H1 (cell line): Measurements from ENCODE around the gene NUDT12. TPM values are rescaled to one million over a fixed set of nuclear protein-coding genes. Genes with fewer than 3 reads are reported as not detected.

Experiments
- CTCF ChIA-PET: fragments of 300-600 bp; sonication (Branson Sonifier 250); formaldehyde crosslinking; loops from one replicate; lab custom pipeline; 2021; ENCODE audit not compliant: partially characterized antibody; lab: Charles Lee
- POLR2A ChIA-PET: fragments of 300-600 bp; sonication (Branson Sonifier 250); formaldehyde crosslinking; loops from one replicate; lab custom pipeline; 2021; ENCODE audit warnings: inconsistent platforms; ENCODE audit not compliant: partially characterized antibody; lab: Charles Lee
- DNase-seq, 2 experiments: peaks; one replicate each; pipeline versions ENCODE4 v3.0.0 to v3.0.0-alpha.2; 2010 to 2022; ENCODE audit warnings: low spot score in 2 of 2, low read depth in 1 of 2, mixed read lengths in 1 of 2
- FAIRE-seq: peaks from 2 replicates; lab custom pipeline; 2011; peaks lifted over from hg19 to GRCh38; lab: Jason Lieb, UNC
- H2AFZ ChIP-seq: 2 replicates; pipeline ENCODE4 v1.8.1; 2012; ENCODE audit warnings: low read length, inconsistent platforms
- H2AK5ac ChIP-seq: 2 replicates; pipeline ENCODE4 v1.6.1; 2013; ENCODE audit warnings: low read depth, low read length
- H2BK120ac ChIP-seq: replicated peaks from 2 replicates; pipeline ENCODE3; 2013; ENCODE audit warnings: low read depth, low read length, inconsistent platforms
- H2BK12ac ChIP-seq: 2 replicates; pipeline ENCODE4 v1.6.1; 2013; ENCODE audit warnings: low read depth, low read length
- H2BK15ac ChIP-seq: 2 replicates; pipeline ENCODE4 v1.6.1; 2013; ENCODE audit warnings: low read length
- H2BK20ac ChIP-seq: 2 replicates; pipeline ENCODE4 v1.6.1; 2013; ENCODE audit warnings: low read length
- H2BK5ac ChIP-seq: 2 replicates; pipeline ENCODE4 v1.6.1; 2013; ENCODE audit warnings: low read depth, low read length
- H3K14ac ChIP-seq: 2 replicates; pipeline ENCODE4 v1.6.1; 2013; ENCODE audit warnings: inconsistent platforms; ENCODE audit not compliant: insufficient read length
- H3K18ac ChIP-seq: 2 replicates; pipeline ENCODE4 v1.6.1; 2013; ENCODE audit warnings: low read length; ENCODE audit errors: extremely low read depth
- H3K23ac ChIP-seq: 2 replicates; pipeline ENCODE4 v1.6.1; 2013; ENCODE audit warnings: inconsistent platforms; ENCODE audit not compliant: insufficient read length
- H3K23me2 ChIP-seq: 2 replicates; pipeline ENCODE4 v1.6.1; 2013; ENCODE audit warnings: low read depth, low read length
- H3K27ac ChIP-seq: 2 replicates; pipeline ENCODE4 v1.6.1; 2011; ENCODE audit warnings: low read depth, low read length, inconsistent platforms
- H3K27me3 ChIP-seq, 4 experiments: replicated peaks in 1 of 4; 1 replicate in 1 of 4; 2 replicates in 3 of 4; pipeline versions ENCODE4 v1.6.1 to v1.8.1; 2011 to 2013; ENCODE audit warnings: low read length in 3 of 4, mild to moderate bottlenecking in 3 of 4, inconsistent platforms in 2 of 4, mixed read lengths in 2 of 4, moderate library complexity in 1 of 4; ENCODE audit not compliant: control insufficient read depth in 3 of 4, insufficient read depth in 3 of 4; ENCODE audit errors: extremely low read depth in 1 of 4
- H3K36me3 ChIP-seq, 4 experiments: 2 replicates each; pipeline versions ENCODE4 v1.6.1 to v1.8.1; 2011 to 2013; ENCODE audit warnings: mild to moderate bottlenecking in 4 of 4, low read length in 3 of 4, moderate library complexity in 2 of 4, control low read depth in 1 of 4, inconsistent platforms in 1 of 4; ENCODE audit not compliant: insufficient read depth in 4 of 4, control insufficient read depth in 2 of 4
- H3K4ac ChIP-seq: replicated peaks from 2 replicates; pipeline ENCODE3; 2013; ENCODE audit warnings: low read length, low read depth, mixed read lengths, inconsistent platforms; ENCODE audit not compliant: insufficient read length
- H3K4me1 ChIP-seq, 4 experiments: replicated peaks in 1 of 4; 1 replicate in 1 of 4; 2 replicates in 3 of 4; pipeline versions ENCODE4 v1.6.1 to v1.8.1; 2011 to 2013; ENCODE audit warnings: low read length in 3 of 4, inconsistent platforms in 2 of 4, mixed read lengths in 1 of 4; ENCODE audit not compliant: insufficient read depth in 4 of 4, control insufficient read depth in 3 of 4
- H3K4me2 ChIP-seq, 2 experiments: 2 replicates each; pipeline versions ENCODE4 v1.6.1 to v1.8.1; 2011 to 2013; ENCODE audit warnings: low read depth in 2 of 2, low read length in 2 of 2, control low read depth in 1 of 2, inconsistent platforms in 1 of 2, mild to moderate bottlenecking in 1 of 2; ENCODE audit not compliant: insufficient read depth in 1 of 2
- H3K4me3 ChIP-seq, 4 experiments: fragments of 200-600, 300-600 bp in 1 of 4; sonication (generic), shearing (Covaris generic), sonication (Bioruptor Twin) in 1 of 4; 2 replicates each; pipeline versions ENCODE4 v1.5.1 to v1.8.1; 2011 to 2016; ENCODE audit warnings: low read length in 4 of 4, low read depth in 3 of 4, control low read depth in 2 of 4, inconsistent platforms in 2 of 4, mild to moderate bottlenecking in 2 of 4, mixed read lengths in 1 of 4, moderate library complexity in 1 of 4; ENCODE audit not compliant: insufficient read depth in 2 of 4; ENCODE audit errors: extremely low read depth in 1 of 4
- H3K56ac ChIP-seq: replicated peaks from 2 replicates; pipeline ENCODE3; 2013; ENCODE audit warnings: low read depth, mild to moderate bottlenecking, mixed read lengths, low read length, inconsistent platforms; ENCODE audit not compliant: insufficient read length
- H3K79me1 ChIP-seq: 2 replicates; pipeline ENCODE4 v1.6.1; 2013; ENCODE audit warnings: low read depth, low read length, control low read depth
- H3K79me2 ChIP-seq, 2 experiments: 2 replicates each; pipeline versions ENCODE4 v1.6.1 to v1.8.1; 2012 to 2013; ENCODE audit warnings: low read length in 2 of 2, mild to moderate bottlenecking in 2 of 2, inconsistent platforms in 1 of 2; ENCODE audit not compliant: insufficient read depth in 2 of 2, control insufficient read depth in 1 of 2
- H3K9ac ChIP-seq, 4 experiments: replicated peaks in 1 of 4; 1 replicate in 1 of 4; 2 replicates in 3 of 4; pipeline versions ENCODE4 v1.6.1 to v1.8.1; 2011 to 2013; ENCODE audit warnings: low read depth in 3 of 4, low read length in 3 of 4, control low read depth in 2 of 4, mild to moderate bottlenecking in 2 of 4, moderate library complexity in 2 of 4, inconsistent platforms in 1 of 4; ENCODE audit errors: extremely low read depth in 1 of 4
- H3K9me3 ChIP-seq, 2 experiments: 2 replicates each; pipeline versions ENCODE4 v1.6.1 to v1.8.1; 2012 to 2013; ENCODE audit warnings: mild to moderate bottlenecking in 2 of 2, moderate library complexity in 2 of 2, control low read depth in 1 of 2, inconsistent platforms in 1 of 2, low read depth in 1 of 2, low read length in 1 of 2, mixed read lengths in 1 of 2; ENCODE audit not compliant: insufficient read depth in 2 of 2
- H4K20me1 ChIP-seq, 2 experiments: replicated peaks in 1 of 2; 2 replicates each; pipeline versions ENCODE3 to v1.8.1; 2011 to 2013; ENCODE audit warnings: inconsistent platforms in 2 of 2, low read length in 2 of 2, mild to moderate bottlenecking in 1 of 2; ENCODE audit not compliant: insufficient read depth in 2 of 2, control insufficient read depth in 1 of 2
- H4K5ac ChIP-seq: 2 replicates; pipeline ENCODE4 v1.6.1; 2013; ENCODE audit warnings: low read length, low read depth, mixed read lengths, inconsistent platforms; ENCODE audit not compliant: insufficient read length
- H4K8ac ChIP-seq: 2 replicates; pipeline ENCODE4 v1.8.0; 2013; ENCODE audit warnings: mild to moderate bottlenecking, moderate library complexity, low read length, inconsistent platforms; ENCODE audit not compliant: insufficient read depth; ENCODE audit errors: extremely low read depth
- H4K91ac ChIP-seq: replicated peaks from 2 replicates; pipeline ENCODE3; 2013; ENCODE audit warnings: low read length, mixed read lengths, inconsistent platforms; ENCODE audit not compliant: insufficient read length
- CBX5 ChIP-seq: fragments of 300-800, 300-1000 bp; sonication (generic); IDR thresholded peaks from 2 replicates; pipeline ENCODE4 v1.7.1; 2016; ENCODE audit warnings: antibody characterized with exemption, low read length, low read depth
- CHD1 ChIP-seq: IDR thresholded peaks from 2 replicates; pipeline ENCODE4 v1.6.1; 2012; ENCODE audit warnings: low read depth, low read length, improper control_type of control experiment
- GABPA ChIP-seq: IDR thresholded peaks from 2 replicates; pipeline ENCODE4 v1.6.1; 2011; ENCODE audit warnings: mild to moderate bottlenecking, low read length, moderate library complexity, borderline replicate concordance; ENCODE audit not compliant: insufficient read depth
- JUND ChIP-seq: IDR thresholded peaks from 2 replicates; pipeline ENCODE4 v1.6.1; 2011; ENCODE audit warnings: mild to moderate bottlenecking, improper control_type of control experiment, low read length
- NRF1 ChIP-seq: IDR thresholded peaks from 2 replicates; pipeline ENCODE4 v1.6.1; 2011; ENCODE audit warnings: mild to moderate bottlenecking, low read depth, low read length, improper control_type of control experiment
- SIX5 ChIP-seq: IDR thresholded peaks from 2 replicates; pipeline ENCODE4 v1.6.1; 2011; ENCODE audit warnings: mild to moderate bottlenecking, low read depth, low read length
- TEAD4 ChIP-seq: IDR thresholded peaks from 2 replicates; pipeline ENCODE4 v1.6.1; 2012; ENCODE audit warnings: low read depth, low read length, inconsistent platforms, mixed read lengths
- YY1 ChIP-seq: IDR thresholded peaks from 2 replicates; pipeline ENCODE4 v1.6.1; 2011; ENCODE audit warnings: low read depth, mild to moderate bottlenecking, low read length
- WGBS, 2 experiments: shearing (Covaris generic) in 1 of 2; methylation state at CpG; one replicate each; pipeline versions ENCODE4 v1.1.6 to v1.1.7; 2013 to 2015; ENCODE audit warnings: low lambda C conversion rate in 2 of 2, mixed read lengths in 2 of 2, inconsistent platforms in 1 of 2, low coverage in 1 of 2, missing lambda C conversion rate in 1 of 2; ENCODE audit not compliant: insufficient replicate concordance in 2 of 2, insufficient coverage in 1 of 2, insufficient read length in 1 of 2; ENCODE audit errors: extremely low coverage in 1 of 2, missing lambda C conversion rate in 1 of 2; 5-methylcytosine and 5-hydroxymethylcytosine counted together
- polyA plus RNA-seq, 7 experiments: library from polyadenylated mRNA; depleted of rRNA in 3 of 7; stranded (reverse) in 5 of 7; unstranded in 2 of 7; fragments of >200 nt in 5 of 7; fragments of 200-250 nt in 2 of 7; gene quantifications; 1 replicate in 5 of 7; 2 replicates in 1 of 7; 4 replicates in 1 of 7; pipeline versions ENCODE4 v1.2.1 to v1.2.3, GENCODE V29; 2011 to 2013; ENCODE audit warnings: missing spikeins in 2 of 7, mixed read lengths in 2 of 7
- total RNA-seq: library from RNA; stranded (reverse); fragmentation: NEBNext Ultra II Directional; extraction: Animal tissue kit (Norgen Biotek cat#: 25700); gene quantifications from 2 replicates; pipeline ENCODE4 v1.2.1, GENCODE V29; 2021
- TF ChIP-seq, protein P1 (sequence below): IDR thresholded peaks from 2 replicates; pipeline ENCODE4 v1.6.1; 2012; ENCODE audit warnings: low read length, inconsistent platforms
- TF ChIP-seq, protein P2 (sequence below): IDR thresholded peaks from 2 replicates; pipeline ENCODE4 v1.6.1; 2011; ENCODE audit warnings: low read length, improper control_type of control experiment

Gene NUDT12
- total and polyA plus RNA-seq, 2 of the 8 experiments (the other 6 are each of a cell fraction or from before 2014, with no cell fraction given) = 3.6 to 12.5 TPM

DNA sequence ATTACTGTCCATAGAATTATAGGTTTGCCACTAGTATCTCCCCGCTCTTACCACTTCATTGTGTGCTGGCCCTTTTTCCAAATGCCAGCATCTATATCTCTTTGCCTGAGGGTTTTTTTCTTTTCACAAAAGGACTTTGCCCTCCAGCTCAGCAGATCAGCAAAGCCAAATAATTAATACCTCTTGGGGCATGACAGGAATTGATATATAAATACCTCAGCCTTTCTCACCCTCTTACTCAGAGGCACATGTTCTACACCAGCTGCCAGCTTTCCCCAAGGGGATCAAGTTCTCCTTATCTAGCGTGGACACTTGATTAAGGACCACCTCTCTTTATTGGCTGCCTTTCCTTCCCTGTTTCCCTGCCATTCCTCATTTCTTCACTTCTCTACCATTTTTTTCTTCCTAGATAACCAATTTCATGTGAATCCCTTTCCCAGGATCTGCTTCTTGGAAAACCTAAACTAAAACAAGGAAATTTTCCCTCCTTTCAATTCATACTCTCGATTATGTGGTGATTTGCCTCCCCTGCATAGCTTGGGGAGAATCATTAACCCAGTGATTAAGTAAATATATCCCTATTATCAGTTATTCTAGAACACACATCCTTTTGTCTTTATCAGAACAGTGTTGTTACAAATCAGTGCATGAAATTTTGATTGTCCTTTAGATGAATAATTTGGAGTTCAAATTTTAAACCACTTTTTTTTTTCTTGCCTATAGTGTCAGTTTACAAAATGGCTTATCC, 6.9 kb upstream of the NUDT12 start:
- H2AK5ac ChIP-seq = no peak overlapping the region
- TF ChIP-seq SIX5 (no peak), JUND (no peak), CHD1 (no peak), TEAD4 (no peak), YY1 (no peak), CBX5 (no peak), GABPA (no peak), NRF1 (no peak)
- TF ChIP-seq, protein P1, sequence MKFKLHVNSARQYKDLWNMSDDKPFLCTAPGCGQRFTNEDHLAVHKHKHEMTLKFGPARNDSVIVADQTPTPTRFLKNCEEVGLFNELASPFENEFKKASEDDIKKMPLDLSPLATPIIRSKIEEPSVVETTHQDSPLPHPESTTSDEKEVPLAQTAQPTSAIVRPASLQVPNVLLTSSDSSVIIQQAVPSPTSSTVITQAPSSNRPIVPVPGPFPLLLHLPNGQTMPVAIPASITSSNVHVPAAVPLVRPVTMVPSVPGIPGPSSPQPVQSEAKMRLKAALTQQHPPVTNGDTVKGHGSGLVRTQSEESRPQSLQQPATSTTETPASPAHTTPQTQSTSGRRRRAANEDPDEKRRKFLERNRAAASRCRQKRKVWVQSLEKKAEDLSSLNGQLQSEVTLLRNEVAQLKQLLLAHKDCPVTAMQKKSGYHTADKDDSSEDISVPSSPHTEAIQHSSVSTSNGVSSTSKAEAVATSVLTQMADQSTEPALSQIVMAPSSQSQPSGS = no peak
- TF ChIP-seq, protein P2, sequence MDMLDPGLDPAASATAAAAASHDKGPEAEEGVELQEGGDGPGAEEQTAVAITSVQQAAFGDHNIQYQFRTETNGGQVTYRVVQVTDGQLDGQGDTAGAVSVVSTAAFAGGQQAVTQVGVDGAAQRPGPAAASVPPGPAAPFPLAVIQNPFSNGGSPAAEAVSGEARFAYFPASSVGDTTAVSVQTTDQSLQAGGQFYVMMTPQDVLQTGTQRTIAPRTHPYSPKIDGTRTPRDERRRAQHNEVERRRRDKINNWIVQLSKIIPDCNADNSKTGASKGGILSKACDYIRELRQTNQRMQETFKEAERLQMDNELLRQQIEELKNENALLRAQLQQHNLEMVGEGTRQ = no peak
- H3K18ac ChIP-seq = no peak overlapping the region
- H4K8ac ChIP-seq = no peak overlapping the region
- no peak overlapping the region for H3K27ac ChIP-seq
- no peak overlapping the region for H3K14ac ChIP-seq
- DNase-seq (no peak), FAIRE-seq (no peak)
- H2BK12ac ChIP-seq = no peak overlapping the region
- no peaks in the 10 kb centered on the region for H3K27me3 ChIP-seq
- H3K4me3 ChIP-seq = no peak overlapping the region
- no peaks in the 10 kb centered on the region for H3K23me2 ChIP-seq
- no peaks in the 10 kb centered on the region for H3K79me2 ChIP-seq
- no peak overlapping the region for H2BK5ac ChIP-seq
- H4K5ac ChIP-seq = no peak overlapping the region
- no peak overlapping the region for H4K91ac ChIP-seq
- no peak overlapping the region for H2BK20ac ChIP-seq
- no peak overlapping the region for H3K56ac ChIP-seq
- H2BK120ac ChIP-seq = no peak overlapping the region
- H3K9me3 ChIP-seq = no peaks in the 10 kb centered on the region
- H4K20me1 ChIP-seq = no peaks in the 10 kb centered on the region
- H3K23ac ChIP-seq = no peak overlapping the region
- H2BK15ac ChIP-seq = no peak overlapping the region
- CTCF ChIA-PET = interaction anchor here (0.7 to 0.9 kb wide), 2 partner anchors 17 to 610 kb away, joined by 4 read pairs; no protein-coding TSS in a partner anchor
- POLR2A ChIA-PET = no interaction called here
- H3K4me2 ChIP-seq = no peak overlapping the region
- no peak overlapping the region for H3K4ac ChIP-seq
- no peak overlapping the region for H2AFZ ChIP-seq
- H3K4me1 ChIP-seq = no peaks in the 10 kb centered on the region; a peak in 2 of 7 replicates
- no peaks in the 10 kb centered on the region for H3K36me3 ChIP-seq
- H3K79me1 ChIP-seq = no peaks in the 10 kb centered on the region
- H3K9ac ChIP-seq = no peak overlapping the region
- 94% methylated on average over 3 of the region's 3 CpGs; no CpG with 5 or more reads in 1 of the 2 experiments for WGBS, 2 experiments
